Subcutaneous adipose tissue (tissue), 4 donors: ENCODE measurements around the gene UVRAG. TPM values are rescaled to one million over a fixed set of nuclear protein-coding genes. Genes with fewer than 3 reads are reported as not detected.

ENCODE experiments used
- total RNA-seq, 4 donors: library from RNA; depleted of rRNA; stranded (reverse); fragments of >200 nt; gene quantifications; one replicate each; pipeline ENCODE4 v1.1.0, GENCODE V29; 2016
- TF ChIP-seq, protein P1 (sequence below): fragments of 450-650 bp; IDR thresholded peaks from one replicate; pipeline ENCODE4 v1.5.1; 2016; ENCODE audit warnings: low read depth, mild to moderate bottlenecking, control low read depth, antibody characterized with exemption, moderate library complexity

UVRAG gene
- total RNA-seq, 4 donors from 2014 or later, result 59.7 to 108 (median 93.7) TPM

DNA sequence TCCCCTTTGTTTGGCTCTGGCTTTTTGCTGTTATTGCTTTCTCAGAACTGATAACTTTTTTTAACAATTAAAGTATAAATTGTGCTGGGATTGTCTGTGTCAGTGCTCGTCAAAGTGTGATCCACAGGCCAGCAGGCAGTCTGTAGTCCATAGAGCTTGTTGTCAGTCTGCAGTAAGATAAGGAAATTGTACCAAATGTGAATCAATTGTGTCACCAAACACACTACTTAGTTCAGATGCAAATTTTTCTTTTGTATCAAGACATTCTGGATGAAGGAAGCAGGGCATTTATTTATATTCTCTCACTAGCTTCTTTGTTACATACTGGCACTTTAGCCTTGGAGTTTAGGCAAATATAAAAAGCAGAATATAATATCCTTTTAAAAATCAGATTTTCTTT is 270.3 kb downstream of the UVRAG start:
- TF ChIP-seq, protein P1, sequence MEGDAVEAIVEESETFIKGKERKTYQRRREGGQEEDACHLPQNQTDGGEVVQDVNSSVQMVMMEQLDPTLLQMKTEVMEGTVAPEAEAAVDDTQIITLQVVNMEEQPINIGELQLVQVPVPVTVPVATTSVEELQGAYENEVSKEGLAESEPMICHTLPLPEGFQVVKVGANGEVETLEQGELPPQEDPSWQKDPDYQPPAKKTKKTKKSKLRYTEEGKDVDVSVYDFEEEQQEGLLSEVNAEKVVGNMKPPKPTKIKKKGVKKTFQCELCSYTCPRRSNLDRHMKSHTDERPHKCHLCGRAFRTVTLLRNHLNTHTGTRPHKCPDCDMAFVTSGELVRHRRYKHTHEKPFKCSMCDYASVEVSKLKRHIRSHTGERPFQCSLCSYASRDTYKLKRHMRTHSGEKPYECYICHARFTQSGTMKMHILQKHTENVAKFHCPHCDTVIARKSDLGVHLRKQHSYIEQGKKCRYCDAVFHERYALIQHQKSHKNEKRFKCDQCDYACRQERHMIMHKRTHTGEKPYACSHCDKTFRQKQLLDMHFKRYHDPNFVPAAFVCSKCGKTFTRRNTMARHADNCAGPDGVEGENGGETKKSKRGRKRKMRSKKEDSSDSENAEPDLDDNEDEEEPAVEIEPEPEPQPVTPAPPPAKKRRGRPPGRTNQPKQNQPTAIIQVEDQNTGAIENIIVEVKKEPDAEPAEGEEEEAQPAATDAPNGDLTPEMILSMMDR, result no peak

DNA sequence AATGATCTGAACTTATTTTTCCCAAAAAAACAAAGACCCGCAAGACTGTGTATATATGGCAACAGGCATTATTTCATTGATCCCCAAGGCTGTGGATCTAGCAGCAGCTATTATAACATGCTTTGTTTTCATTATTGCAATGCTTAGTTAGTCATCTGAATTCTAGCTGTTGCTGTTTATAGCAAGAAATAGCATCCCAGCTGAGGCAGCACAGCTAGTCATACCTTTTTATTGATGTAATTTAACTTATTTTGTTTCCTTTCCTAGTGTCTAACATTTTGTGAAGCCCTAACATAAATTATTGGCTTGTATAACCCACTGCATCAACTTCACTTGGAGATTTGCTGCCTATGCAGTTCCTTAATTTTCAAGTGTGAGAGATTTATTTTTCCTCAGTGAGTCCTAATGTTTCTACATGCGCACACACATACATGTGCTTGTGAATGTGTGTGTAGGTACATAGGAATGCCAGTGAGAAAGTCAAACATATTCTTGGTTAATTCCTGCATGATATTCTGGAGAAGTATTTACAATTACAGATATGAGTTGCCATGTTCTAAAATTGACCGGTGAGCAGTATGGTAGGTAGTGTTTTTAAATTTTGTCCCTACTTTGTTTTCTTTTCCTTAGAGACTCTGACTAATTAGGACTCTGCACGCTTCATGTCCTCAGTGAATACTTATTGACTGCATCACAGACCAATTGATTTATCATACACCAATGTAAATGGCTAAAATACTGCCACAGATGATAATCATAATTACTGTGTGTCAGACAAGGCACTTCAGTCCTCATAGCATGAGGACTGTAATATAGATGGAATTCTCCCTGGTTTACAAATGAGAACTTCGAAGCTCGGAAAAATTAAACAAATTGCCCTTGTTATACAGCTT is 272.0 kb downstream of the UVRAG start:
- TF ChIP-seq, protein P1, result no peak

DNA sequence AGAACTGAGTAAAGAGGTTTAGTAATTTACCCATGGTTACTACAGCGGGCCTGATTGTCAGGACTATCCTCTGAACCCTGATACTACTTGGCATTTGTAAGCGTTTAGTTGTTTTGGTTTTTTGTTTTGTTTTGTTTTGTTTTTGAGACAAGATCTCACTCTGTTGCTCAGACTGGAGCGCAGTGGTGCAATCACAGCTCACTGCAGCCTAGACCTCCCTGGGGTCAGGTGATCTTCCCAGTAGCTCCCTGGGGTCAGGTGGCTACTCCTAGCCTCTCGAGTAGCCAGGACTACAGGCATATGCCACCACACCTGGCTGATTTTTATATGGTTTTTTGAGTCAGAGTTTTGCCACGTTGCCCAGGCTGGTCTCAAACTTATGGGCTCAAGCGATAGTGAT is 272.7 kb downstream of the UVRAG start:
- TF ChIP-seq, protein P1, result no peak

DNA sequence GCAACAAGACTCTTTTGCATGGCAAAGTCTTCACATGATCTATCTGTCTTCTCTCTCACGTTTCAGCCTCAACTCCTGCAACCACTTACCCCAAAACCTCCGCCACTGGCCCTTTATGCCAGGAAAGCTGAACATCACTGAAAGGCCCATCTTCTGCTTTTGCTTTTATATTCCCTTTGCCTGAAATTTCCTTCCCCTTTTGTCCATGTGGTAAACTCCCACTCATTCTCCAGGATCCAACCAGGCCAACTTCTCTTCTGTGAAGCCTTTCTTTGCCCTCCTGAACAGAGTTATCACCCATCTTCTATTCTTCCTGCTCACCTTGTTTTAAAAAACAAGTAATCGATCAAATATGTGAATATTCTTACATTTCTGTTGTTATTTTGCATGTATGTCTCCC is 273.5 kb downstream of the UVRAG start:
- TF ChIP-seq, protein P1, result no peak

DNA sequence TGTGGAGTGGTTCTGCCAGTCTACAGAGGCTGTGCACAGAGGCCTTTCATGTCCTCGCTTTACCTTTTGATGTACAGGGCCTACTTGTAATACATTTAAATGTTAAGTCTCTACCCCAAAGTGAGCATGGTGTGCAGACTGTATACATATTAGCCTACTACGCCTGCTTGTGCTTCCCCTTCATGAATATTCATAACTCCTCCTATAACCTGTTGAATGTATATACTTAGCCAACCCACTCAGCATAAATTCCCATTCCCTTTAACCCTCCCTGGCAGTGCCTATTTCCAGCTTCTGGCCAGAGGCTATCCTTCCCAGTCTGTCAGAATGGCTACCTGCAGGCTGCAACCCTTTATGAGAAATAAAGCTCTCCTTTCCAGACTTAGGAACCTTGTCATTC is 275.2 kb downstream of the UVRAG start:
- TF ChIP-seq, protein P1, result no peak

DNA sequence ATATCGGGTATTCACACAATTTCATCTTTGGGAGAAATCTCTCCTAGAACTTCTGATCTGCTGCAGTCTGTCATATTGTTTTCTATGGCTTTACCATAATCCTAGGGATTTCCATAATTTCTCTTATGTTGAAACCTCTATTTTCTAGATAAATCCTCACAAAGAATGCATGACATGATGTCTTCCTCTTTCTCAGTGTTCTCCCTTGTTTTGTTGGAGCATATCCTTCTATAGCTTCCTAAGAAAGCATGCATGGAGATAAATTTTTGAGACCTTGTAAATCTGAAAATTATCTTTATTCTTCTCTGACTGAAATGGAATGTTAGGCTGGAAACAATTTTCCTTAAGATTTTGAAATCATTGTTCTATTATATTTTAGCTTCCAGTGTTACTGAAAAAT is 275.8 kb downstream of the UVRAG start:
- TF ChIP-seq, protein P1, result no peak

DNA sequence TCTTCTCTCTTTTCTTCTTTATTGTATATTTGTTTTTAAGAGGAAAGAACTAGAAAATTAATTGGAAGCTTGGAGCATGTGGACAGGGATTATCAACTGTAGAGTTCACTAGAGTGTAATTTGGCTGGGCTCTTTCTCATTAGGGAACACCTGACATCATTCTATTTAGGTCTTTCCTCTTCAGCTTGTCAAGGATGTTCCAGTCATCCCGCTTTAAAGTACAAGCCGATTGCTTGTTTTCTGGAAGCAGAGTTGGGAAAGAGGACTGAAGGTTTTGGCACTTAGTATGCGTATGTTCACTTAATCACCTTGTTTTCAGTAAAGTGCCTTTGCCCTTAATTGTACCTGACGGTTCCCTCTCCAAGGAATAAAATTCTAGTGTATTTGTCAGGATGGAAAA is 279.7 kb downstream of the UVRAG start:
- TF ChIP-seq, protein P1, result no peak
